OCI-LY1 (cell line): Measurements from ENCODE around the gene ZFAND4.

Source experiments
- CTCF ChIP-seq: fragments of 200-600 bp; sonication (generic), shearing (Covaris generic); IDR thresholded peaks from 2 replicates; pipeline ENCODE4 v1.5.1; 2017; ENCODE audit warnings: mild to moderate bottlenecking, antibody characterized with exemption, low read length, moderate library complexity, mixed read lengths
- EZH2 ChIP-seq: fragments of 200-600 bp; sonication (generic), shearing (Covaris generic); IDR thresholded peaks from 2 replicates; pipeline ENCODE4 v1.8.0; 2017; ENCODE audit warnings: borderline replicate concordance, mixed run types, mild to moderate bottlenecking, antibody characterized with exemption, low read length, moderate library complexity, mixed read lengths

GRCh38 chr10:45607276-45607675 lies 65.3 kb downstream of the ZFAND4 start:
- no peak for TF ChIP-seq CTCF
- no peak for TF ChIP-seq EZH2
